Measurements from ENCODE around the gene TMEM161B. TPM values are rescaled to one million over a fixed set of nuclear protein-coding genes. Genes with fewer than 3 reads are reported as not detected.
"Not testable (repeated sequence)": the region's sequence is repeated elsewhere in the genome, so short reads cannot be mapped to it uniquely, and the experiment has no call there.

The TMEM161B gene
- total and polyA plus RNA-seq, 11 donors = 2.9 to 13.2 (median 9.3) TPM

- Histone ChIP-seq H3K27ac (peak overlapping the region; percentile 22 to 84 (median 76)), H3K9me3 (peaks cover 0 to 8% (median 0%) of the 10 kb centered on the region in 12 donors), H3K4me1 (peaks cover 0 to 45% (median 31%) of the 10 kb centered on the region in 12 donors), H3K27me3 (no peaks in the 10 kb centered on the region), H3K4me3 (peak overlapping the region; percentile 62 to 94 (median 88)), H3K36me3 (peaks cover 0 to 36% (median 9%) of the 10 kb centered on the region in 9 donors)
- whole genome bisulfite sequencing, 4 donors = 7 to 13% (median 11%) methylated on average over 16 of the region's 16 CpGs
- no peak for DNase-seq
- intact Hi-C loops (cut with DNase I) = loop anchor here in 2 of 10 donors (5.0 to 10.0 kb wide), 2 partner anchors 127 to 136 kb away; no protein-coding TSS in a partner anchor
- ATAC-seq = peak; percentile 13 to 53 (median 36)
- no peak for TF ChIP-seq CTCF (IDR thresholded peaks at IDR 0.05)
Measured at GRCh38 chr5:88269222-88269771, 652 bp upstream of the TMEM161B start.

GRCh38 chr5:88264565-88264964 lies 4.1 kb downstream of the TMEM161B start:
- H3K9me3 ChIP-seq, H3K27ac ChIP-seq, ATAC-seq, H3K36me3 ChIP-seq, DNase-seq, H3K4me3 ChIP-seq, H3K27me3 ChIP-seq: not testable (repeated sequence)
- intact Hi-C loops (cut with DNase I) = loop anchor here in 1 of 10 donors (10.0 kb wide), 1 partner anchor 140 kb away; no protein-coding TSS in a partner anchor
- WGBS, 4 donors = 93 to 98% (median 97%) methylated on average over 2 of the region's 2 CpGs
- H3K4me1 ChIP-seq = peaks cover 0 to 26% (median 16%) of the 10 kb centered on the region in 12 donors

GRCh38 chr5:88263349-88263748 lies 5.3 kb downstream of the TMEM161B start:
- intact Hi-C loops (cut with DNase I) = loop anchor here in 1 of 10 donors (10.0 kb wide), 1 partner anchor 141 kb away; no protein-coding TSS in a partner anchor
- no peaks in the 10 kb centered on the region for H3K27me3 ChIP-seq
- ATAC-seq (no peak), DNase-seq (no peak)
- TF ChIP-seq CTCF (IDR thresholded peaks at IDR 0.05) = no peak
- TF ChIP-seq POLR2A (IDR thresholded peaks at IDR 0.05) = no peak
- no peak overlapping the region for H3K4me3 ChIP-seq
- H3K9me3 ChIP-seq = peaks cover 0 to 9% (median 0%) of the 10 kb centered on the region in 12 donors
- H3K4me1 ChIP-seq = peaks cover 0 to 23% (median 16%) of the 10 kb centered on the region in 12 donors
- no peak overlapping the region for H3K27ac ChIP-seq
- WGBS, 4 donors = 96 to 98% (median 97%) methylated on average over 2 of the region's 2 CpGs
- H3K36me3 ChIP-seq = no peaks in the 10 kb centered on the region

GRCh38 chr5:88262116-88262515 lies 6.5 kb downstream of the TMEM161B start:
- TF ChIP-seq POLR2A (IDR thresholded peaks at IDR 0.05) (no peak), CTCF (IDR thresholded peaks at IDR 0.05) (no peak)
- no peaks in the 10 kb centered on the region for H3K36me3 ChIP-seq
- intact Hi-C loops (cut with DNase I) = loop anchor here in 1 of 10 donors (10.0 kb wide), 1 partner anchor 143 kb away; no protein-coding TSS in a partner anchor
- ATAC-seq (no peak), DNase-seq (no peak)
- no peaks in the 10 kb centered on the region for H3K27me3 ChIP-seq
- H3K4me1 ChIP-seq = peaks cover 0 to 13% (median 6%) of the 10 kb centered on the region in 12 donors
- H3K9me3 ChIP-seq = peaks cover 0 to 9% (median 0%) of the 10 kb centered on the region in 12 donors
- H3K4me3 ChIP-seq = no peak overlapping the region
- no peak overlapping the region for H3K27ac ChIP-seq

Data from heart left ventricle (tissue), 16 donors.